Measurements from ENCODE around the gene CD247.

The CD247 gene

DNA sequence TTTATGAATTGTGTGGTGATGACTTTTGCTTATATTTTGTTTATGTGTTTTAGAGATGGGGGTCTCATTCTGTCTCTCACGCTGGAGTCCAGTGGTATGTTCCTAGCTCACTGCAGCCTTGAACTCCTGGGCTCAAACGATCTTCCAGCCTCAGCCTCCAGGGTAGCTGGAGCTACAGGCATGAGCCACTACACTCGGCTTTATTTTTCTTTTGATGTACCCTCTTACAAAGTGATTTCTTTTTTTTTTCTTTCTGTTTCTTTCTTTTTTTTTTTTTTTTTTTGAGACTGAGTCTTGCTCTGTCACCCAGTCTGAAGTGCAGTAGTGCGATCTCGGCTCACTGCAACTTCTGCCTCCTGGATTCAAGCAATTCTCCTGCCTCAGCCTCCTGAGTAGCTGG lies 46.8 kb downstream of the CD247 start:
- H3K9ac ChIP-seq (ENCODE audit: low read depth, low read length): no peak overlapping the region
- DNase-seq (no peak), ATAC-seq (ENCODE audit: insufficient read depth, low read depth) (no peak)
- TF ChIP-seq, protein P1, sequence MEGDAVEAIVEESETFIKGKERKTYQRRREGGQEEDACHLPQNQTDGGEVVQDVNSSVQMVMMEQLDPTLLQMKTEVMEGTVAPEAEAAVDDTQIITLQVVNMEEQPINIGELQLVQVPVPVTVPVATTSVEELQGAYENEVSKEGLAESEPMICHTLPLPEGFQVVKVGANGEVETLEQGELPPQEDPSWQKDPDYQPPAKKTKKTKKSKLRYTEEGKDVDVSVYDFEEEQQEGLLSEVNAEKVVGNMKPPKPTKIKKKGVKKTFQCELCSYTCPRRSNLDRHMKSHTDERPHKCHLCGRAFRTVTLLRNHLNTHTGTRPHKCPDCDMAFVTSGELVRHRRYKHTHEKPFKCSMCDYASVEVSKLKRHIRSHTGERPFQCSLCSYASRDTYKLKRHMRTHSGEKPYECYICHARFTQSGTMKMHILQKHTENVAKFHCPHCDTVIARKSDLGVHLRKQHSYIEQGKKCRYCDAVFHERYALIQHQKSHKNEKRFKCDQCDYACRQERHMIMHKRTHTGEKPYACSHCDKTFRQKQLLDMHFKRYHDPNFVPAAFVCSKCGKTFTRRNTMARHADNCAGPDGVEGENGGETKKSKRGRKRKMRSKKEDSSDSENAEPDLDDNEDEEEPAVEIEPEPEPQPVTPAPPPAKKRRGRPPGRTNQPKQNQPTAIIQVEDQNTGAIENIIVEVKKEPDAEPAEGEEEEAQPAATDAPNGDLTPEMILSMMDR (IDR thresholded peaks at IDR 0.05; ENCODE audit: borderline replicate concordance, extremely low read depth, low read length, poor library complexity, severe bottlenecking): no peak
- no peak for TF ChIP-seq EZH2 (IDR thresholded peaks at IDR 0.05; ENCODE audit: borderline replicate concordance, low read depth, low read length, severe bottlenecking)
- H3K4me3 ChIP-seq (ENCODE audit: low read depth in 1 of 2, low read length in 2 of 2): no peak overlapping the region
- H4K20me1 ChIP-seq (ENCODE audit: insufficient read depth, low read length): peaks cover 14% of the 10 kb centered on the region
- peaks cover 17% of the 10 kb centered on the region for H3K36me3 ChIP-seq (ENCODE audit: insufficient read depth, low read length)
- H3K9me3 ChIP-seq (ENCODE audit: insufficient read depth, low read length, severe bottlenecking): no peaks in the 10 kb centered on the region
- peaks cover 84% of the 10 kb centered on the region for H3K79me2 ChIP-seq (ENCODE audit: insufficient read depth, low read length)
- no peak overlapping the region for H3K27ac ChIP-seq (ENCODE audit: low read length)
- H3K4me1 ChIP-seq (ENCODE audit: insufficient read depth, low read length): peaks cover 51% of the 10 kb centered on the region
- H3K4me2 ChIP-seq (ENCODE audit: insufficient read depth, low read length): no peak overlapping the region
- no peak overlapping the region for H2AFZ ChIP-seq (ENCODE audit: low read depth, low read length)
- H3K27me3 ChIP-seq (ENCODE audit: insufficient read depth, low read length, poor library complexity): no peaks in the 10 kb centered on the region

DNA sequence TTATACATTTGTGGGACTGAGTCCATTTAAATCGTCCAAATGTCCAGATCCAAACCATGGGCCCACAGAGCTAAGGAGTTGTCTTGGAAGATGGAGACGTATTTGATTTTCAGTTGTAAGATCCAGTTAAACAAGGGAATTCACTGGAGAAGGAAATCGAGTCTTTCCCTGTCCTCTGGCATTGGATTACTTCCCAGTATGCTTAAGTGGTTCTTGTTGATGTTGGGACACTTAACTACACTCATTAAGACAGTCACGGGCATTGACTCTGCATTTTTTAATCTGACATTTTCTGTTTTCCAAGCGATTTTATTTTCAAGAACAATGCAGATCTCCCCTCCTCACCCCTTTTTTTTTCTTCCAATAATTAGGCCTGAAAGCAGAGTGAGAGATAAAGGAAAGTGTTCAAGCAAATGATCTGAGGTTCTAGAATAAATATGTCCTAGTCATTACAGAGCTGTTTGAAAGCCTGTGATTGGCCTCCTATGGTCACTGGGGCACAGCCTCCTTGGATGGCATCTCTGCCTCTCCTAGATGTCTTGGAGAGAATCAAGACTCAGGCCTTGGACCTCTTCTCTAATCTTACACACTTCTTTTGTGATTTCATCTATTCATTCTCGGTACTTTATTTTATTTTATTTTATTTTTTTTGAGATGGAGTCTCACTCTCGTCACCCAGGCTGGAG lies 48.9 kb downstream of the CD247 start:
- TF ChIP-seq, protein P1 (IDR thresholded peaks at IDR 0.05; ENCODE audit: borderline replicate concordance, extremely low read depth, low read length, poor library complexity, severe bottlenecking): no peak
- no peak for TF ChIP-seq EZH2 (IDR thresholded peaks at IDR 0.05; ENCODE audit: borderline replicate concordance, low read depth, low read length, severe bottlenecking)
- H3K9ac ChIP-seq (ENCODE audit: low read depth, low read length): no peak overlapping the region

DNA sequence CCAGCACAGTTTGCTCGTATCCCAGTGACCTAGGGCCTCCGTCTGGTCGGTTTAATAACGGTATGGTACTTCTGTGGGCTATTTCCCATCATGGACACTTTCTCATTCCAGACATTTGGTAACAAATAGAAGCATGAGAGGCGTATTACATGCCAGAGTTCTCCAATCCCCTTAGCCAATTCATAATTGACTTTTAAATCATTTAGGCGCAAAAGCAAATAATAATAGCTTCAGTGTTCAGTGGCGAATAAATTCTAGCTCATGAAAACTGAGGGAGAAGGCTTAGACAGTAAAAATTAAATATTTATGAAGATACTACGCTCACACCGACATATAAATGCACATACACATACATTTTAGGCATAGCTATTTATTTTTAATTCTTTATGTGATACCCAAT lies 50.6 kb downstream of the CD247 start:
- Histone ChIP-seq H3K27me3 (ENCODE audit: insufficient read depth, low read length, poor library complexity) (no peaks in the 10 kb centered on the region), H3K27ac (ENCODE audit: low read length) (0 out of 2 replicates have a peak overlapping the region, but pooled peaks have one; percentile 6), H3K4me3 (ENCODE audit: low read depth in 1 of 2, low read length in 2 of 2) (no peak overlapping the region), H3K4me2 (ENCODE audit: insufficient read depth, low read length) (no peak overlapping the region), H3K9me3 (ENCODE audit: insufficient read depth, low read length, severe bottlenecking) (no peaks in the 10 kb centered on the region), H4K20me1 (ENCODE audit: insufficient read depth, low read length) (peaks cover 17% of the 10 kb centered on the region), H3K79me2 (ENCODE audit: insufficient read depth, low read length) (peaks cover 93% of the 10 kb centered on the region), H3K36me3 (ENCODE audit: insufficient read depth, low read length) (peaks cover 29% of the 10 kb centered on the region), H2AFZ (ENCODE audit: low read depth, low read length) (no peak overlapping the region), H3K9ac (ENCODE audit: low read depth, low read length) (no peak overlapping the region), H3K4me1 (ENCODE audit: insufficient read depth, low read length) (peaks cover 13% of the 10 kb centered on the region)
- ATAC-seq (ENCODE audit: insufficient read depth, low read depth) (no peak), DNase-seq (no peak)
- no peak for TF ChIP-seq EZH2 (IDR thresholded peaks at IDR 0.05; ENCODE audit: borderline replicate concordance, low read depth, low read length, severe bottlenecking)
- TF ChIP-seq, protein P1 (IDR thresholded peaks at IDR 0.05; ENCODE audit: borderline replicate concordance, extremely low read depth, low read length, poor library complexity, severe bottlenecking): no peak

More for the DNA sequence above, 48.9 kb downstream of the CD247 start:
- ATAC-seq (ENCODE audit: insufficient read depth, low read depth) (no peak), DNase-seq (no peak)
- no peak overlapping the region for H3K27ac ChIP-seq (ENCODE audit: low read length)
- peaks cover 87% of the 10 kb centered on the region for H3K79me2 ChIP-seq (ENCODE audit: insufficient read depth, low read length)
- H3K4me1 ChIP-seq (ENCODE audit: insufficient read depth, low read length): peaks cover 30% of the 10 kb centered on the region
- H3K9me3 ChIP-seq (ENCODE audit: insufficient read depth, low read length, severe bottlenecking): no peaks in the 10 kb centered on the region
- peaks cover 23% of the 10 kb centered on the region for H3K36me3 ChIP-seq (ENCODE audit: insufficient read depth, low read length)
- no peak overlapping the region for H3K4me3 ChIP-seq (ENCODE audit: low read depth in 1 of 2, low read length in 2 of 2)
- peaks cover 17% of the 10 kb centered on the region for H4K20me1 ChIP-seq (ENCODE audit: insufficient read depth, low read length)
- no peaks in the 10 kb centered on the region for H3K27me3 ChIP-seq (ENCODE audit: insufficient read depth, low read length, poor library complexity)
- H3K4me2 ChIP-seq (ENCODE audit: insufficient read depth, low read length): no peak overlapping the region
- H2AFZ ChIP-seq (ENCODE audit: low read depth, low read length): no peak overlapping the region
